Liver (tissue), 9 donors: ENCODE measurements around the gene C9orf50. TPM values are rescaled to one million over a fixed set of nuclear protein-coding genes. Genes with fewer than 3 reads are reported as not detected.

ENCODE experiments used
- DNase-seq: peaks from one replicate; pipeline ENCODE4 v3.0.0-alpha.2; 2017; ENCODE audit warnings: low spot score
- H3K27ac ChIP-seq, 2 donors: one replicate each; pipeline ENCODE4 v1.7.0; 2013; ENCODE audit warnings: inconsistent platforms in 2 of 2, low read length in 2 of 2, control low read depth in 1 of 2, low read depth in 1 of 2, mild to moderate bottlenecking in 1 of 2
- H3K27me3 ChIP-seq, 4 donors: one replicate each; pipeline versions ENCODE4 v1.6.1 to v1.7.0; 2013; ENCODE audit warnings: low read length in 3 of 4, inconsistent platforms in 1 of 4, mild to moderate bottlenecking in 1 of 4, moderate library complexity in 1 of 4; ENCODE audit not compliant: control insufficient read depth in 4 of 4, insufficient read depth in 4 of 4
- H3K36me3 ChIP-seq, 4 donors: one replicate each; pipeline versions ENCODE4 v1.6.1 to v1.7.0; 2013; ENCODE audit warnings: low read length in 3 of 4, mild to moderate bottlenecking in 3 of 4, low read depth in 1 of 4, moderate library complexity in 1 of 4; ENCODE audit not compliant: control insufficient read depth in 4 of 4, insufficient read depth in 3 of 4
- H3K4me1 ChIP-seq, 4 donors: one replicate each; pipeline versions ENCODE4 v1.6.1 to v1.7.0; 2013; ENCODE audit warnings: low read length in 3 of 4, mild to moderate bottlenecking in 3 of 4, moderate library complexity in 1 of 4; ENCODE audit not compliant: control insufficient read depth in 4 of 4, insufficient read depth in 4 of 4
- H3K4me3 ChIP-seq, 3 donors: one replicate each; pipeline versions ENCODE4 v1.6.1 to v1.7.0; 2013; ENCODE audit warnings: low read length in 3 of 3, control low read depth in 1 of 3, low read depth in 1 of 3, mild to moderate bottlenecking in 1 of 3
- H3K9ac ChIP-seq, 2 donors: one replicate each; pipeline ENCODE4 v1.7.0; 2013; ENCODE audit warnings: low read length in 2 of 2, mild to moderate bottlenecking in 2 of 2, moderate library complexity in 2 of 2, control low read depth in 1 of 2, low read depth in 1 of 2
- H3K9me3 ChIP-seq, 4 donors: one replicate each; pipeline versions ENCODE4 v1.6.1 to v1.7.0; 2013; ENCODE audit warnings: low read length in 3 of 4; ENCODE audit not compliant: control insufficient read depth in 4 of 4
- ATF3 ChIP-seq: IDR thresholded peaks from 2 replicates; pipeline ENCODE4 v1.6.1; 2016; ENCODE audit warnings: antibody characterized with exemption
- CTCF ChIP-seq: fragments of 150-350 bp; IDR thresholded peaks from 2 replicates; pipeline ENCODE4 v1.5.1; 2017; ENCODE audit warnings: improper control_type of control experiment, low read depth, low read length; ENCODE audit not compliant: missing input control
- EGR1 ChIP-seq, 2 donors: IDR thresholded peaks; 2 replicates each; pipeline ENCODE4 v1.6.1; 2016 to 2018; ENCODE audit warnings: antibody characterized with exemption in 2 of 2, low read depth in 2 of 2
- FOXA1 ChIP-seq: IDR thresholded peaks from 2 replicates; pipeline ENCODE4 v1.6.1; 2016; ENCODE audit warnings: antibody characterized with exemption
- FOXA2 ChIP-seq: IDR thresholded peaks from 2 replicates; pipeline ENCODE4 v1.6.1; 2016; ENCODE audit warnings: antibody characterized with exemption
- GABPA ChIP-seq, 2 donors: IDR thresholded peaks in 1 of 2; conservative IDR thresholded peaks in 1 of 2; 2 replicates each; pipeline ENCODE4 v1.6.1; 2016; ENCODE audit warnings: antibody characterized with exemption in 2 of 2, mild to moderate bottlenecking in 1 of 2, moderate library complexity in 1 of 2
- HNF4A ChIP-seq, 2 donors: conservative IDR thresholded peaks; 2 replicates each; pipeline ENCODE4 v1.6.1; 2016; ENCODE audit warnings: antibody characterized with exemption in 2 of 2, mild to moderate bottlenecking in 2 of 2
- HNF4G ChIP-seq: IDR thresholded peaks from 2 replicates; pipeline ENCODE4 v1.6.1; 2016; ENCODE audit warnings: antibody characterized with exemption
- JUND ChIP-seq, 2 donors: IDR thresholded peaks; 2 replicates each; pipeline ENCODE4 v1.6.1; 2016; ENCODE audit warnings: antibody characterized with exemption in 2 of 2
- MAX ChIP-seq: IDR thresholded peaks from 2 replicates; pipeline ENCODE4 v1.6.1; 2016; ENCODE audit warnings: antibody characterized with exemption
- NR2F2 ChIP-seq: IDR thresholded peaks from 2 replicates; pipeline ENCODE4 v1.6.1; 2016; ENCODE audit warnings: antibody characterized with exemption
- RAD21 ChIP-seq, 2 donors: IDR thresholded peaks; 2 replicates each; pipeline ENCODE4 v1.6.1; 2016; ENCODE audit warnings: antibody characterized with exemption in 2 of 2, mild to moderate bottlenecking in 2 of 2
- REST ChIP-seq: IDR thresholded peaks from 2 replicates; pipeline ENCODE4 v1.6.1; 2016; ENCODE audit warnings: antibody characterized with exemption, mild to moderate bottlenecking
- RXRA ChIP-seq, 2 donors: IDR thresholded peaks; 2 replicates each; pipeline ENCODE4 v1.6.1; 2017 to 2018; ENCODE audit warnings: antibody characterized with exemption in 2 of 2, mild to moderate bottlenecking in 1 of 2
- SP1 ChIP-seq: IDR thresholded peaks from 2 replicates; pipeline ENCODE4 v1.6.1; 2018; ENCODE audit warnings: antibody characterized with exemption, mild to moderate bottlenecking
- TAF1 ChIP-seq: conservative IDR thresholded peaks from 2 replicates; pipeline ENCODE4 v1.6.1; 2016; ENCODE audit warnings: antibody characterized with exemption, mild to moderate bottlenecking
- YY1 ChIP-seq: IDR thresholded peaks from 2 replicates; pipeline ENCODE4 v1.6.1; 2016; ENCODE audit warnings: antibody characterized with exemption, mild to moderate bottlenecking
- ZBTB33 ChIP-seq: IDR thresholded peaks from 2 replicates; pipeline ENCODE4 v1.6.1; 2016; ENCODE audit warnings: antibody characterized with exemption
- WGBS: extraction: QIAGEN DNeasy Blood & Tissue Kit; methylation state at CpG from one replicate; pipeline ENCODE4 v1.1.7; 2013; 5-methylcytosine and 5-hydroxymethylcytosine counted together
- polyA plus RNA-seq, 2 donors: library from polyadenylated mRNA; stranded (reverse) in 1 of 2; unstranded in 1 of 2; fragments of 200-250 nt in 1 of 2; fragments of >200 nt in 1 of 2; fragmentation: Nextera tagmentation in 1 of 2; extraction: Ambion mirVana in 1 of 2; gene quantifications; one replicate each; pipeline versions ENCODE4 v1.2.1 to v1.2.3, GENCODE V29; 2013 to 2015
- total RNA-seq, 2 donors: library from RNA; depleted of rRNA; stranded (reverse); fragments of >200 nt; gene quantifications; one replicate each; pipeline ENCODE4 v1.2.3, GENCODE V29; 2014
- donor health status: healthy.
- donor health status: healthy.
- donor health status: healthy.
- donor health status: healthy.
- donor health status: healthy.

The C9orf50 gene
- total and polyA plus RNA-seq, 4 donors = 0.23 TPM; not detected in 3

GRCh38 chr9:129573977-129574376 is 46.9 kb downstream of the C9orf50 start:
- Histone ChIP-seq H3K4me1 (peaks cover 5 to 17% (median 12%) of the 10 kb centered on the region in 4 donors), H3K27me3 (no peaks in the 10 kb centered on the region), H3K9me3 (peaks cover 0 to 6% (median under 1%) of the 10 kb centered on the region in 4 donors), H3K9ac (no peak overlapping the region), H3K36me3 (no peaks in the 10 kb centered on the region), H3K27ac (no peak overlapping the region), H3K4me3 (no peak overlapping the region)
- DNase-seq = no peak
- WGBS = 95% methylated on average over 5 of the region's 5 CpGs
- no peak for TF ChIP-seq FOXA2
- TF ChIP-seq REST = no peak
- TF ChIP-seq EGR1 (IDR thresholded peaks at IDR 0.05; ENCODE audit: low read depth in 2 of 2) = no peak
- no peak for TF ChIP-seq TAF1
- TF ChIP-seq SP1 = no peak

GRCh38 chr9:129572517-129572916 is 48.4 kb downstream of the C9orf50 start:
- WGBS = 90% methylated on average over 10 of the region's 10 CpGs
- Histone ChIP-seq H3K36me3 (no peaks in the 10 kb centered on the region), H3K27me3 (no peaks in the 10 kb centered on the region), H3K27ac (no peak overlapping the region), H3K4me1 (peaks cover 5 to 19% (median 14%) of the 10 kb centered on the region in 4 donors), H3K9me3 (peaks cover 0 to 6% (median under 1%) of the 10 kb centered on the region in 4 donors), H3K4me3 (no peak overlapping the region), H3K9ac (no peak overlapping the region)
- TF ChIP-seq YY1 (no peak), MAX (no peak), HNF4G (no peak), FOXA2 (no peak), JUND (IDR thresholded peaks at IDR 0.05) (no peak), ATF3 (no peak), TAF1 (no peak), EGR1 (IDR thresholded peaks at IDR 0.05; ENCODE audit: low read depth in 2 of 2) (no peak), CTCF (no peak), RXRA (IDR thresholded peaks at IDR 0.05) (no peak), FOXA1 (no peak), SP1 (no peak)
- no peak for DNase-seq

GRCh38 chr9:129572052-129572425 is 48.9 kb downstream of the C9orf50 start:
- Histone ChIP-seq H3K36me3 (no peaks in the 10 kb centered on the region), H3K4me1 (peaks cover 5 to 24% (median 15%) of the 10 kb centered on the region in 4 donors), H3K9me3 (peaks cover 0 to 6% (median under 1%) of the 10 kb centered on the region in 4 donors), H3K9ac (no peak overlapping the region), H3K4me3 (no peak overlapping the region), H3K27me3 (no peaks in the 10 kb centered on the region), H3K27ac (no peak overlapping the region)
- no peak for DNase-seq
- 99% methylated on average over 7 of the region's 7 CpGs for WGBS
- TF ChIP-seq HNF4A (conservative IDR thresholded peaks at IDR 0.05) (no peak), MAX (no peak), RAD21 (IDR thresholded peaks at IDR 0.05) (no peak), TAF1 (no peak), JUND (IDR thresholded peaks at IDR 0.05) (no peak), FOXA1 (no peak), ZBTB33 (no peak), NR2F2 (no peak), GABPA (IDR thresholded peaks at IDR 0.05 in 1 of 2, conservative IDR thresholded peaks at IDR 0.05 in 1 of 2) (no peak), ATF3 (no peak)
